ENCODE data around the gene SELENOS.
A peak's percentile ranks its signal among the peaks of the same experiment; 100 is the strongest.

SELENOS gene

DNA sequence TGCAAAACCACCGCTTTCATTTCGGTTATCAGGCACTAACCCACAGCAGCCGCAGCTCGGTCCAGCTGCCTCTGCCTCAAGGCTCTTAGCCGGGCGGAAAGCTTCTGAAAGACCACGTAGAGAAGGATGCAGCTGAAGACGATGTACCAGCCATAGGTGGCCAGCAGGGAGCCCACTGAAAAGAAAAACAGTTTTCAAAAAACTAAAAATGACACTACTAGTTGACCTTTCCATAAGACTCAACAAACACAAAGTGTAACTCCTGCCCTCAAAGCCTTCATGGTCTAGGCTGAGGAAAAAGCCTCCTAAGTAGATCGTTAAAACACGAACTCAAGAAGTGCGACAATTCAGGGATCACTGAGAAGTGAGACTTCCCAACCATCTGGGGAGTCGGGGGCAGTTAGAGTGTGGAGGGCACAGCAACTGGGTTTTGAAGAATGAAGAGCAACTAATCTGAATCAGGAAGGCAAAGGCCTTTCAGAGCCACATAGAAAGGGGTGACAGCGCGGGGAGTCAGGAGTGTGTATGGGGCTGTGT lies 716 bp downstream of the SELENOS start:
- DNase-seq: peak; percentile 25 to 42

DNA sequence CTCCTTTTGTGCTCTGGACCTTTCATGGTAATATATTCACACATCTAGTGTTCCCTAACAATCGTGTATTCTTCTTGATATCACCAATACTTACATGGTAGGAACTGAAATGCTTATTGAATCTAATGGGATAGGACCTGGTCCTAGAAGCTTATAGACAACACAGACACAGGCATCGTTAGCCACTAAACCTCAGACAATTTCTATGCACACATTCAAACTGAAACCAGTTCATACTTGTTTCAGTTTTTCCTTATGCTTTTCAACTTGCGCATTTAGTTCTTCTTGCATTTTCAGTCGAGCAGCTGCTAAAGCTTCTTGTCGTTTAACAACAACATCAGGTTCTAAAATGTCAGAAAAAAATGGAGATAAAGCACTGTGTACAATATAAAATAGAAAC lies 2.3 kb downstream of the SELENOS start:
- DNase-seq: no peak

- DNase-seq: no peak
These were observed 3.8 kb downstream of the SELENOS start for GRCh38 chr15:101273534-101273933.

GRCh38 chr15:101272584-101272983 lies 4.7 kb downstream of the SELENOS start:
- no peak for DNase-seq

DNA sequence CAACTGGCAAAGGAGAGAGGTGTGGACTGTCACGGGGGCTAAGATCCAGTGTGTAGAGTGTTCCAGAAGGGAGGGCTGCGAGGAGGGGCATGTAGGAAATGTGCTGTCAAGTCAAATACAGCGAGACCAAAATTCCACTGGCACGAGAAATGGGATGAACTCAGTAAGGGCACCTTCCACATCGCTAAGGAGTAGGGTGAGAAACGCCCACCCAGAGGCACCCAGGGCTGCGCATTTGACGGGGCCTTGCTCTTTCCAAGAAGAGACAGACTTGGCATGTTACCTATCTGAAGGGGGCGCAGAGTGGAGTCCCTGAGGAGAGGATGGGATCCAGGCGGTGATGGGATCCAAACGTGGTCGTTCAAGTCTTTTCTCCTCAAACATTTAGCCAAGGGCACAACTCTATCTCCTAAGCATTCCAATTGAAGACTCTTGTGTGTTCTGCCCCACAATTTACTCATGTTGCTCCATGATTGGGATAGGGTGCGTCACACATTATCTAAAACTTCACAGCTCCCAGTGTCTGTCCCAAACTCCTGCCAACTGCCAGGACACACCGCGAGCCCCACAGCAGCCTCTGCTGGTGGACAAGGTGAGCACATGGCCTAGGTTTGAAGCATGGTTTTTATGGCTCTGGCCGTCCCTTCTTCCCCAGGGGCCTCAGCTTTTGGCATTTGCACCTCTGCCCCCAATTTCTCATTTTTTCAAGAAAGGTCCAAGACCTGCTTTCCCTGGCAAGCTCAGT lies 7.6 kb downstream of the SELENOS start:
- no peak for DNase-seq

DNA sequence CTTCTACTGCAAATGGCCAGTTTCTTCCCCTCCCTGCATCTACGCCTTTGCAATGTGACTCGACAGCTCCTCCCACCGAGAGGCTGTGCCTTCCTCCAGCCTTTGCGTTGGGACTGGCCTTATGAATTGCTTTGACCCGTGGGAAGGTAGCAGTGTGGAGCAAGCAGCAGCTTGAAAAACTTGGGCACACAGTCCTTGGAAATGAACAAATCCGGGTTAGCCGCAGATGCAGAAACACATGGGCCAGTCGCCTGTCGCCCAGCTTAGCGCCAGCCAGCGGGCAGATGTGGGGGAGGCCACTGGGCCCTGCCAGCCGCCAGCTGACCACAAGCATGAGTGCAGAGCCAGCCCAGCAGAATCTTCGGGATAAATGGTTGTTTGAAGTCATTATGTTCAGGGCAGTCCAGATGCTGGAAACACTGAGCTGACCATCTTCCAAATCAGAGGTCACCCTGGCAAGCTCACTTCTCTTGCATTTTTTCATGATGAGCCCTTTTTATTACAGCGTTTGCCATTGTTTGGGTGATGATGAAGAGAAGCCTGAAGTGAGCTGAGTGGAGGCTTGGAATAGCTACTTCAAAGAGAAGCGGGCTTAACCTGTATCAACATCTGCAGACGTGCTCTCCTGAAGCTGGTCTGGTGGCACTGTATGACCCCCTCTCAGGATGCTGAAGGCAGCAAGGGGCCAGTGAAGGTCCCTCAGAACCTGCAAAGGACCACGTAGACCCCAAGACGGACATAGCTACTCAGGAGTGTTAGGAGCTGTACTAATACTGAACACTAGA lies 9.8 kb downstream of the SELENOS start:
- DNase-seq: no peak

GRCh38 chr15:101266787-101267186 lies 10.5 kb downstream of the SELENOS start:
- DNase-seq: no peak

DNA sequence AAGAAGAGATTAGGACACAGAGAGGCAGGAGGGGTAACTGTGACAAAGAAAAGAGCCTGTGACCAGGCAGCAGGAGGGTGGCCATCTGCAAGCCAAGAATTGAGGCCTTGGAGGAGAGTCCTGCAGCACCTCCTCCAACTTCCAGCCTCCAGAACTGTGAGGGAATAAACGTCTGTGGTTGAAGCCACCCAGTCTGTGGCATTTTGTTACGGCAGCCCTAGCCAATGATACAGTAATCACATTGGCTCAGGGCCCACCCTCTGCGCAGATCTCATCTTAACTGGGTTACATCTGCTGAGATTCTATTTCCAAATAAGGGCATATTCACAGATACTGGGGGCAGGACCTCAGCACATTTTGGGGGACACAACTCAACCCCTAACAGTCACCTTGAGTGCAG lies 11.3 kb downstream of the SELENOS start:
- DNase-seq: no peak

GRCh38 chr15:101264911-101265641 lies 12.2 kb downstream of the SELENOS start:
- no peak for DNase-seq

DNA sequence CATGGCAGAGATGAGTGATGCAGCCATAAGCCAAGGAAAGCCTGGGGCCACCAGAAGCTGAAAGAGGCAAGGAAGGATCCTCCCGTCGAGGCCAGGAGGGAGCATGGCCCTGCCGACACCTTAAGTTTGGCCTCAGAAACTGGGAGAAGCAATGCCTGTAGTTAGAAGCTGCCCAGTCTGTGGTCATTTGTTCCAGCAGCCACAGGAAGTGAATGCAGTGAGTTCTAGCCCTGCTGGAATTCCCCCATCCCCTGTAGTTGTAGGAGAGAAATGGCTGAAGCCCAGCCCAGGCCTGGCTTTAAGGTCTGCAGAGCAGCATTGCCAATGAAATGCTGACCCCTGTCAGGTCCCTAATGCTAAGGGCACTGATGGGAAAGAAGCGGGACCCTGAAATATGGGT lies 13.3 kb downstream of the SELENOS start:
- no peak for DNase-seq

- no peak for DNase-seq
These were observed 14.7 kb downstream of the SELENOS start for GRCh38 chr15:101262551-101262950.

- peak; percentile 66 to 72 for DNase-seq
These were observed 18.8 kb downstream of the SELENOS start for GRCh38 chr15:101258238-101259144.

GRCh38 chr15:101256757-101257156 lies 20.5 kb downstream of the SELENOS start:
- DNase-seq: no peak

GRCh38 chr15:101255615-101256241 lies 21.6 kb downstream of the SELENOS start:
- DNase-seq: no peak

GRCh38 chr15:101255051-101255395 lies 22.3 kb downstream of the SELENOS start:
- DNase-seq: no peak

GRCh38 chr15:101254157-101255050 lies 22.9 kb downstream of the SELENOS start:
- DNase-seq: no peak

DNA sequence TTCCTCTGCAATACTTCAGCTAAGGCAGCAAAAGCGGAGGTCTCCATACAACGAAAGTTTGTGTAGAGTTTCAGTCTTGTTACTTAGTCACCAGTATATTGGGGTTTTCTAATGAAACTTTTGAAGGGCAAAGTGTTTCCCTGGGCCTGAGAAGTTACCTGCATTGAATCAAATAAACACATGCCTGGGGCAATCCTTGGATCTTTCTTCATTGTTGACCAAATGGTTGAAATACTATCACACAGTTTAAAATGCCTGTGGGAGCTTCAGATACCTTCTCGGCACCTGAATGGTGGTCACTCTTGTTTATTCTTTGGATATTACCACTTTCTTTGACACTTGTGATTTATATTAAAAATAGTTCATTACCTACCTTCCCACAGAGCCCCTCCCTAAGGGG lies 24.4 kb downstream of the SELENOS start:
- DNase-seq: no peak

DNA sequence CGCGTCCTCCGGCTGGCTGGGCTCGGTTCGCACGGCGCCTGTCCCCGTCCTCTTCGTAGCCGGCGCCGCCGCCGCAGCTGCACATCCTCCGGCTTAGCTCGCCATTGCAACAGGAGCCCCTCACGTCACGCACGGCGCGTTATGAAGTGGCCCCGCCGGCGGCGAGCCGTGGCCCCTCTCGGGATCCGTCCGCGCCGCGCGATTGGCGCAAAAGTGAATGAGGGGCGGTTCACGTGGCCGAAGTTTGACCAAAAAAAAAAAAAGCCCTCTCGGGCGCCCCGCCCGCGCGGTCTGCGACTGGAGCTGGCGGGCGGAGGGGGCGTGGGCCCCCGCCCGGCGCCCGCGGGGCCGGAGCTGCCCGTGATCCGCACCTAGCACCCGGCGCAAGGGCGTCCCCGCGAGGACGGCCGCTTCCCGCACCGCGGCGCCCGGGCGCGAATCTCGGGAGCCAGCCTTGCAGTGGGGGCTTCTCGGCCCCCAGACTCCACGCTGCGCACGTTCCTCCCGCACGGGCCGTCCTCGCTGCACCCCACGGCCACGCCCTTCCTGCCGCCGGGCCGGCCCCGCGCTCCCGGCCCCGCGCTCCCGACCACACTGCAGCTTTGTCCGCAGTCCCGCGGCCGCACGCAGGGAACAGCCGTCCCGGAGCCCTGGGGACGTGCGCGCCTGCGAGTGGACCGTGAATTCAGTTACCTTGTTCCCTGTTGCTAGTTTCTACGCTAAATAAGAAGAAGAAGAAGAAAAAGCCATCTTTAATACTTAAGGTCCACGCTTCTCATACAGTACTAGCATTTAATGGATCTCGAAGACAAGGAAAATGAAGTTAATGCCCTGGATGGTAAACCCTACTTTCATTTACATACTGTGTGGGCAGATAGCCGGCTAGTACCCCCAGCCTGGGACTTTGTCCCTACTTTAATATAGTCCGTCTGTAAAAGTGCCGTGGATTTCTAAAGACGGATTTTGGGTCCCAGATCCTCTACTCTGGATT lies 25.2 kb downstream of the SELENOS start, which contains the start of gene CHSY1:
Gene CHSY1, minus strand, starts transcription at position 219 of the 991 bp plus-strand sequence. CDS start 592 bp downstream, outside the sequence.
- peak; percentile 88 for DNase-seq

All from CD4-positive, alpha-beta T cell treated with Interleukin-4 for 1 hour (primary cell).